NCI-H226 (cell line): Measurements from ENCODE around the gene DSCAM.

Experiments
- DNase-seq: peaks from one replicate; pipeline ENCODE4 v3.0.0-alpha.2; 2015

Gene DSCAM

DNA sequence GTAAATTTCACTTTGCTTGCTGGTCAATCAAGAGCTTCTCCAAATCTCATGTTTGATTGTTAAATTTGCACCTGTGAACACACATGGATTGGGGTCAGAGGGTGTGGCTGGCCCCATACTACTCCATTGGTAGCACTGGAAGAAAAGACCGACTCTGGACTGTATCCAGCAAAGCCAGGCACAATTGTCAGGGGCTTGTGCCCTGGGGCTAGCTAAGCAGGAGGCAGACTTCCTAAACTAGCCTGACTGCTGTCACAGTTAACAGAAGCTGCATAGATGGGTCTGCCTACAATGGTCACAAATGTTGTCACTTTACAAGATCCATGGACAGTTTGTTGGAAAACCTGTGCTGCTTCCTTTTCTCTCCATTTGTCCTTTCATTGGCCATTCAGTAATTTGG lies 421.0 kb downstream of the DSCAM start:
- no peak for DNase-seq

DNA sequence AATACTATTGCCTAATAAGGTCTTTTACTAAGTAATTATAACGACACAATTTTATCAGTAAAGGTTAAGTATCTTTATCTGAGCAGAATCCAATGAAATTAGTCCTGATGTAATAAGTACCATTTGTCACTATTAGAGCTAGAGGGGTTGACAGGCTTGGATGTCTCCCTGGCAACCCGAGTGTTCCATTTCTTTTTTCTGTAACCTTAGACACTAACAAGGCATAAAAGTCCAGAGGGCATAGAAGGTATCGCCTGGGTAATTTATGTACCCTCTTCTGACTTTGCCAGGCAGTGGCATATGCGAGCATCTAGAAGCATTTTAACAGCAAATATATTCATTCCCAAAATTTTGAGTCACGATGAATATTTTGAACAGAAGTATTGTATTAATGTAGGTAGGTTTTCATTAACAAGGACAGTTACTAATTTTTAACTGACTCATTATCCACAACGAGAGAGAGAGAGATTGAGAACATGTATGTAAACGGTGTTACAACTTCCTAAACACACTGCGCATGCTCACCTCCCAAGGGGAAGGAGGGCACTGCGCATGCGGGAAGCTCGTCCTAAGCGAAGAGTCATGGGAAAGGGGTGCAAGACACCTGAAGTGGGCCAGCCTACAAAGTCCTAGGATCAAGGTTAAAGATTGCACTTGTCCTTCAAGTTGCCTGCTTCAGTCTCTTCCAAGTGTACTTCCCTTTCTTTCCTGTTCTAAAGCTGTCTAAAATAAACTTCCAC lies 423.9 kb downstream of the DSCAM start:
- DNase-seq = no peak

DNA sequence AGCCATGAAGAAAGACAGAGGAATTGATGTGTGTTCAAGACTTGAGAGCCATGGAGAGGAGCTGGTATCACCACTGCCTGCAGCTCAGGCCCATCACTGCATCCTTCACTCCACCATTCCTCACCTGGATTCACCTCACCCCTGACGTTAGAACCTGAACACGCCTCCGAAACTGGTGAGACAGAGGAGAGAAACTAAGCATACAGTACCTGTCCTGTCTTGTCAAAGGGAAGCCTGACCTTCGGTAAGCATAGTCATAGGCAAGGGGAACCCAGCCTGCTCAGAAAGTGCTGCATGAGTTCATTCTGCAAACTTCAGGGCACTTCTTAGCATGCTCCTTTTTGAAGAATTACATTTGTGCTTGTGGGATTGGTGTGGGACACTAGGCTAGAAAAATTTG lies 425.8 kb downstream of the DSCAM start:
- DNase-seq = no peak

DNA sequence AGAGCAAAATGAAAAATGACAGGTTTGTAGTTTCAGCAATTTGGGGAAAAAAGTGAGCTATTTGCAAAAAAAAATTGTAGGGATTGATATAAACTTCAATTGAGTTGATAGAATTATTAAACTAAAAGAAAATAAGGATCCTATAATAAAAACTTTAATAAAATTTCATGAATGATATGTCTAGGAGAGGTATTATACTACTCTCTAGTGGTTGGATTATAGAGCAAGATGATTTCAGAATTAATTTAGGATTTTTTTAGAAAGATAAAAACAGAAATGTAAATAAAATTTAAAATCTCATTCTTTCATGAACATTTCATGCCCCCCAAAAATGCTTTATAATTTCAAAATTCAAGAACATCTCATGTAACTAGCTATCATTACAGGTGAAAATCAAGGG lies 430.4 kb downstream of the DSCAM start:
- no peak for DNase-seq

DNA sequence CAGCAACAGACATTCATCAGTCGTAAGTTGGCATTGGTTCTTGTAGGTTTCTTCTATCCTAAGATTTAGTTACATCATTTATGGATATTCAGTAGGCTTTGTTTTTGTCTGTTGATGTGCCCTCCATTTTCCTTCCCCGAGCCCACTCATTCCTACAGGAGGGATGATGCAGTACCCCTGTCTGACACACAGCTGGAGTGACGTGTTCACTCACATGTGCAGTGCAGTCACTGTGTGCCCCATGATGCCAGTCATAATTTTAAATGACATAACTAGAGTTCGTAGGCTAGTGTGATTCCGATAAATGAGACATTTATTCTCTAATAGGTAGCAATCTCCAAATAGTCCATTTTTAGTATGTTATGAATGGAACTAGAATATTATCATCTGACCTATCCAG lies 438.4 kb downstream of the DSCAM start:
- DNase-seq = no peak

DNA sequence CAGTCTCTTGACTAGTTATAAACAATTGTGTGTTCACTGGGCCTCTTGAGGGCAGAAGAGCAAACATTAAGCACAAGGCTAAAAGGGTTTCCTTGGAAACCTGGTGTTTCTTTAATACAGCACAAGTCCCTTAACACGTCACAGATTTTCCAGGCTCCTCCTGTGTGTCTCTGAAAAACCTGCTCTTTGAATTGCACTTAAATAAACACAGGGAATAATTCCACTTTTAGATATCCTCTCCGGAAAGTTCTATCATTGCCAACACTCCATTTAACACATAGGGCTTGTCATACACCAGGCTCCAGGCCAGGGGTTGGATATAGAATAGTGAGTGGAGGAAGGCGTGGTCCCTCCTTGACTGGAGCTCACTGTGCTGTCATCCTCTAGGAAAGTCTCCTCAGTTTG lies 442.6 kb downstream of the DSCAM start:
- no peak for DNase-seq

DNA sequence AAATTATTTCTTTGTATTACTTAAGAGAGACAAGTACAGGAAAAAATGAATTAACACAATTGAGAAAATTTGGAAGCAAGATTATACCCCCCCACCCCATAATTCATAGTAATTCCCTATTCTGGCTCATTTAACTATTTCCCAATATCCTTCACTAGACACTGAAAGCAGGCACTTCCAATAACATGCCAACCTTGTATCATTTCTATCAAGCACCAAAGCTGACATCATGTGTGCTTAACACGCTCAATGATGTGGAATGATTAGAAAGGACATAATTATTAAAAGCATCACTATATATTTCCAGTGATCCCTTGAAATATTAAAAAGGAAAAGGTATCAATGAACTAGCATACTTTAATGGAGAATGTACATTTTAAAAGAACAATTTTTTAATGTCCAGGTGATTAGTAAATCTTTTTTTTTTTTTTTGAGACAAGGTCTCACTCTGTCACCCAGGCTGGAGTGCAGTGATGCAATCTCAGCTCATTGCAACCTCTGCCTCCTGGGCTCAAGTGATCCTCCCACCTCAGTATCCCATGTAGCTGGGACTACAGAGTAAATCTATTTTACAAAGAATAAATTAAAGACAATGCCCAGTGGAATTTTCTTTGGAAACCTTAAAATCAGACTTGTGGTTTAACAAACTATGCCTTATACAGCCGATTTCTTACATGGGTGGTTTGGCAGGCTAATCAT lies 443.9 kb downstream of the DSCAM start:
- DNase-seq = no peak

DNA sequence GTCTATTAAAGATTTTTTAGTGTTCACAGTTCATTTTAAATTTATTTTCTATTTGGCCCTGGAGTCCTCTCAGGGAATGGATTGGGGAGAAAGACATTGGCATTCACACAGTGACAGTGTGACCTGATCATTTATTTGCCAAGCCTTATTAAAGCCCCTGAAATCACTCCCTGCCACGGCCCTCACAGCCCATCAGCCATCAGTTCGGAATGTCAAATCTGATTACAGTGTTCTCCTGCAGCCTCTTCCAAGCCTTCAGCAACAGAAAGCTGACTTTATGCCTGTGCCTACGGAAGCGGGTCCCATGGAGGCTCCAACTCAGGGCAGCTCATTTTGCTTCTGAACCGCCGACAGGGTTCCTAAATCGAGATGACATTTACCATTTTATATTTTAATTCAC lies 451.2 kb downstream of the DSCAM start:
- DNase-seq = no peak

DNA sequence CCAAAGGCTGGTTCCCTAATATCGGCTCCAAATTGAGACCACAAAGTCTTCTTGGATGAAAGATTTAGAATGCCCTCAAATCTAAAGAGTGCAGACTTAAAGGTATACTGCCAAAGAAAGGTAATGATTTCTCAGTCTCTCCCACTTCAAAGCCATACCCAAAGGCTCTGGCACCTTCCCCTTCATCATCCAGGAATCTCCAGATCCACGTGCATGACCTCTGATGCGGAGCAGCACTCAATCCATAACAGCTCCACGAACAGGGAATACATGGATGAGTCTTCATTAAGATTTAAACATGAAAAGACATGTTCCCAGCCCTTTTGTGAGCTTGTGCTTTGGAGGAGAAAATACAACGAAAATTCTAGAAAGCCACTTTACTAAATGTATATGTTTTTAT lies 453.9 kb downstream of the DSCAM start:
- no peak for DNase-seq

DNA sequence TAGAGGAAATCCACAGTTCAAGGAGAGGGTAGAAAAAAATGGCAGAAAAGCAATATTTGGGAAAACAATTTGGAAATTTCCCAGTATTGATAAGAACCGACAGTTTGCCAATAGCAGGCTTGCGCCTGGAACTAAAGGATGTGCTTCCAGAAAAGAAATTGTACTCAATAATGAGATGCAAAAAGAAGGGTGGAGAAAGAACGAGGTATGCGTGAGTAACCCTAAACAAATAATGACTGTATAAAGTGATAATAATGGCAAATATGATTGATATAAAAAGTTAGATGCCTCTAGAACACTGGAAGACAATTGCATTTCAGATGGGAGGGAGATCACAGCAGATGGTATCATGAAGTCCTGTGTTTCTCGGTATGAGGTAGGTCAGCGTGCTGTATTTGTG lies 458.9 kb downstream of the DSCAM start:
- no peak for DNase-seq

DNA sequence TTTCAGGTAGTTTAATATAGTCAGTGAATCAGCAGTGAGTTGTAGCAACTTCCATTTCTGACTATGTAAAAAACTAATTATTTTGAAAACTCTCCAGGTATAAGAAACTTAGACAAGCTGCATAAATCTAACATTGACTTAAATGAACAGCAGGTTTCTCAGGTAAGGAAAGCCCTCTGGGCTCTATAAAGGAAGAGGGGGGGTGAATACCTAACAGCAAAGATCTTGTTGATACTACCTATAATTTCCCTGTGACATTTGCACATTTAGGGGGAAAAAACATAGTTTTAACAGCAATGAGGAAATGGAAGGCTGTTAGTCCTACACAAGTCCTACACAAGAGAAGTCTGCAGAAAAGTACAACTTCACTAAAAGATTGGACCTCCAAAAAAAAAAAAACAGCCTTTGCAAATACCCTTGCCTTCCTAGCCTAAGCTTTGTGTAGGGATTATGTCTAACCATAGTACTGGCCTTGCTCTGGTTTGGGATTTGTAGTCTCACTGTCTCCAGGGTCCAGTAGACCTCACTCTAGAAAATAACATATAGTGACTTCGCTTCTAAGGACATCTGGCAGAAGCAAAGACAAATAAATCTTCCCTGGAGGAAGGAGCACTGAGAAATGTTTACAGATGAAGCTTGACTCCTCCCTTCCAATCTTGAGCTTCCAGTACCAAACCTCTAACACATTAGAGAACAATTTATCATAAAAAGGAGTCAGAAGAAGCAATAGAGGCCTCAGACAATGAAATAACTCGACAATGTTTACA lies 459.8 kb downstream of the DSCAM start:
- DNase-seq = no peak

DNA sequence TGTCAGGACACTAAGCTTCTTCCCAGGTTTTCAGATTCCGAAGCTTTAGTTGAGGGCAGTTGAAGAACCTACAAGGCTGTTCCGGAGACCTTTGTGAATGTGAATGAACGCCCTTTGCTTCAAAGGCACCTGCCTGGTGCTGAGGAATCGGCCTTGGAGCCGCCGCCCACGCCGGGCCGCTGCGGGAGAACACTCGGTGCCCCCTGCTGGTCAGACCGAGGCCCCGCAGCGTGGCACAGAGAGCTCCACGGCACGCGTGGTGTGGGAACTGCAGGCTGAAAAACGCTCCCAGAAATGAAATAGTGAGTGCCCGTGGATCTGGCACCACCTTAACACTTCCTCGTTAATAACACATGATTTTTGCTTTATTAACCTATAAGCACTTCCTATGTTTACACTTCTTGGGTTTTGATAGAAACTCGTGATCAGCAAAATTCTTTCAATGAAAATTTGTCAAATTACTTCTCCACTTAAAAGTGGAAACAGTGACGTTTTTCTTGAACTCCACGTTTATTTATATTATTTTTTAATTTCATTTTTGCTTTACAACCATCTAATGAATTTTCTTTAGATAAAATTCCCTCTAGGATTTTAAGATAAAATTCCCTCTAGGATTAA lies 460.6 kb downstream of the DSCAM start:
- DNase-seq = no peak

DNA sequence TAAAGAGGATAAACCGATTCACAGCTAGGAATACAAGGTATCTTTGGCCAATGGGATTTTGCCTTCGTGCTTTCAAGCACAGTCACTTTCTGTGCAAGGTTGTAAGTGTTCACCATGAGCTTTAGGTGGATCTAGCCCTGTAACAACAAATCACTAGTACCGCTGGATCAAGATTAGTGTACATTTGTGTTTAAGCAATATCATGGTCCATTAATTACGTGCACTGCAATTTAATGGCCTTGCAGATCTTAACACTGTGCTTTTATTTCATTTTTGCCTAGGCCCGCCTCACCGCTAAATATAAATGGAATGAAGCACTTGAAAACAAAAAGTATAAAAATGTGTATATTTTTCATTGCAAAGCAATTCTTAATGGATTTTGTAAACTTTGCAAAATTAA lies 461.1 kb downstream of the DSCAM start:
- DNase-seq = no peak

DNA sequence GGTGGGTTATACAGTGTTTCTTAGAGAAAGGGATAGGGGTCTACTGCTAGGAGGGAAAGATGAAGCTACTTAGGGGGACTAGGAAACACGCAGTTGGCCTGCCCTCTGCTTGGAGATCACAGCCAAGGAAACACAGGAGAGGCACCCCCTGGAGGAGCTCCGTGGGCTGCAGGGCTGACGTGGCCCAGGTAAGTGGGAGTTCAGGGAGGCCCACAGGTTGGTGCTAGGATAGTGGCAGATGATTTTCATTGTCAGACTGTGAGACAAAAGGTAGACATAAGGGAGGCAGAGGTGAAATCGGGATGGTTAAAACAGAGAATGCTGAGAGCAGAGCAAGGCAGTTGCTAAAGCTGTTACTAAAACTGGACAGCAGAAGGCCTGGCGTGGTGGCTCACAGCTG lies 463.0 kb downstream of the DSCAM start:
- no peak for DNase-seq

DNA sequence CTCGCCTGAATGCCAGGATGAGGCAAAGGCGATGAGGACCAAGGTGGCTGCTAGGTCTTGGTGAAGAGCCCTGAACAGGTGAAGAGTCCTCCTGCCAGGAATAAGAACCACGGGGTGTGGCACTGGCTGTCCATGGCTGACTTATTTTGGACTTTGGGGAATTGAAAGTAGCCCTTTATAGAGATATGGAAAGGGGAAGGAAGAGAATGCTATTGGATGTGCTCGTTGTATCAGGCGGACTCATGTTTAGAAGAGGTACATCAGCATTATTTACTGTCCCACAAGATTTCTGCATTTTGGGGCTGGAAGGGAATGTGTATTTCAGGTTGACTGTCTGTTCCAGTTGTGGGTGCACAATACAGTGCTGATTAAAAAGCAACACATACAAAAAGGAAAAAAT lies 465.8 kb downstream of the DSCAM start:
- DNase-seq = no peak

DNA sequence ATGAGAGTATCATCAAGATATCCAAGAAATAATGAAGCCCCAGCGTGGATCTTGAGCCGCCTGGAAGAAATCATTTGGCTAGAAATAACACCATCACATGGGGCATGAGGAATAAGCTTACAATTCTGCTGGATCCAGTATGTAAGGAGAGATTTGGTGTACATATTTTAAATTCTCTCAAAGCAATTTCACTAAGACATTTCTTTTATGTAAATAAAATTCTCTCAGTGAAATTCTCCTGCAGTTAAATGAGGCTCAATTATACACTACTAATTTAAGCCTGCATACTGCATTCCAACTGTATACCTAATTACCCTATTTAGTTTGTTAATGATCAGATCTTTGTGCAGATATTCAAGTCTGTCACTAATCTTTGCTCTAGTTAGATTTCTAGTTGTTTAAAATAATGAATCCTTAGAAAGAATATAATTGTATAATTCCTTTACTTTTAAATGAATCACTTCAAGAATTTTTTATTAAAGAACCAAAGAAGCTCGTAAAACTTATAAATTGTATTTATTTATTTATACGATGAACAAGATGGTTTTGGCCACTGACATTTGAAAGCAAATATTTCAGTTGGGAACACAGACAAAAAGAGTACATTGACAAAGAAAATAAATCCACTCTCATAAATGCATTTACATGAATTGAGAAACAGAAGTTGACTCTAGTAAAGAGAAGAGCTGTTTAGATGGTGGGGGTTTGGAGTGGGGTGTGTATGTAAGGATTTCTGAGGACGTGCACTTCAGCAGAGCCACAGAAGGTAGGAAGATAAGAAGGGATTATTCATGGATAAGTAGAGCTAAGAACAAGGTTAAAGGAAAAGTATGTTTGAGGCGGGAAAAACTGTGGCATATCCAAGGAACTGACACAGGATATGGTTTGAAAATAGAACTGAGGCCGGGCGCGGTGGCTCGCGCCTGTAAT lies 466.8 kb downstream of the DSCAM start:
- no peak for DNase-seq

DNA sequence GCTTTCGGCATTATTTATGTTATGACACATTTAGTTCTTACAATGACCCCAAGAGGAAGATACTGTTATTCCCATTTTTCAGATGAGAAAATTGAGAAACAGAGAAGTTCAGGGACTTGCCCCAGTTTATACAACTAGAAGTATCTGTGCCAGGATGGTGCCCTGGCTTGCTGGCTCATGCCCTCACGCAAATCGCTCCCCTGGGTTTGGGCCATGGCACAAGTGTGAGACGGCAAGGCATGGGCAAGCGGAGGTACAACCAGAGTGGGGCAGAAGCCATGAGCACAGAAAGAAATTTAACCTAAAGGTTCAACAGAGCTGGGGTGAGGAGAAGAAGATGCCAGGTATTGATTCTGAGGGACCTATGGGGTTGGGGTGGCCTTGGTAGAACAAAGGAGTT lies 469.8 kb downstream of the DSCAM start:
- no peak for DNase-seq

DNA sequence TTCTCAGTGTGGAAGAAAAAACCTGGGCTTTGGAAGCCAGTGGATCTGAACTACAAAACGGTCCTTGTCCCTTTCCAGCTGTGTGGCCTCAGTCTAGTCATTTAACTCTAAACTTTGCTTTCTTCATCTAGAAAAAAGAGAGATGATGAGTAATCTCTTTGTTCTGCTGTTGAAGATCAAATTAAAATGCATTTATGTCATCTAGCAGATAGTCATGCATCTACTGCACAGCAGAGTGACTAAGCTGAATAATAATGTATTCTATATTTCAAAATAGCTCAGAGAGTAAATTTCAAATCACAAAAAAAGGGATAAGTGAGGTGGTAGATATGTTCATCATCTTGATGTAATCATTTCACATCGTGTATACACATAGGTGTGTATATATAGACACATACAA lies 473.2 kb downstream of the DSCAM start:
- no peak for DNase-seq

DNA sequence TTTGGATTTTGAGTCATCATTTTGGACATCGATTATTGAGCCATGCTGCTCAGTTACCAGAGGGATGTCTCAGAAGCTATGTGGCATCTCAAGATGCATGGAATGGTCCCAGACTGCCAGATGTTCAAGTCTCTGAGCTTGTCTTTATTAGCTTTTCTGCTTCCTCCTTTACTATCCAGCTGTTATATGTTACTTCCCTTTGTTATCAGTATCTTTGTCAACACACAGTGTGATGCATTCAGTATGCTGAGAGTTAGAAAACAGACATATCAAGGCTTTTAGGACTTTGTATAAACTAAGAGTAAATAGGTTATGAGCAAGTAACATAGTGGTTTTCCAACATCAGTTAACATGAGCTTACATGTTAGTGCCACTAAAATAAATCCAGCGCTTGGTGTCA lies 474.5 kb downstream of the DSCAM start:
- DNase-seq = no peak

DNA sequence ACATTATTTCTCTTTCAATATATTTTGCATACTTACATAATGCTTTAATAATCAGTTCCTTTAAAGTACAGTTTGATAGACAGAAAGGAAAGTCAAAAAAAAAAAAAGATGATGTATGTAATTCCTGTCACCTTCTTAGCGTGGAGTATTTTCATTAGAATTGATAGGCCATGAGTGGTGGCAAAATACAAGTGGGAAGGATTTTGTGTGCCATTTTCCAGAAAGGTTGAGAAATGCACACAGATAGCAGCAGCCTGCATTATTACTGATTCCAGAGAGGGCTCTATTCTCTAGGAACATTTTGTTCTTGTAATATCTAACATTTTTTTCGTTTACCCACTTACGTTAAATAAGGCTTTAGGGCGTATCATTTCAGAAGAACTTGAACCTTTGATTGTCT lies 475.6 kb downstream of the DSCAM start:
- DNase-seq = no peak

DNA sequence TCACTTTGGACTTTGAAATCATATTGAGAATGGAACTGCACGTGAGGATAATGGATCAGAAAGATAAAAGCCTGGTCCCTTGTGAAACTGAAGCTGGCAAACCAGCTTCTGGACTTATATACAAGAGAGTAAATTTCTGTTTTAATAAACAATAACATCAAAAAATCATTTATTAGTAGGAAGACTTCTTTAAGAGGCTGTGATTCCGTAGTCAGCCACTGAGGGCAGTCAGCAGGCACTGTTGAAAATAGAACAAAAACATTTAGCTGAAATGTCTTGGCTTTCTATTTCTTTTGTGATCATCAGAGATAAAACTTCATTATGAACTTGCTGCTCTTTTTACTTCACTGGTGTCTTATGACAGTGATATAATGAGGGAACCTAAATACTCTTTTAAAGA lies 490.3 kb downstream of the DSCAM start:
- DNase-seq = no peak

DNA sequence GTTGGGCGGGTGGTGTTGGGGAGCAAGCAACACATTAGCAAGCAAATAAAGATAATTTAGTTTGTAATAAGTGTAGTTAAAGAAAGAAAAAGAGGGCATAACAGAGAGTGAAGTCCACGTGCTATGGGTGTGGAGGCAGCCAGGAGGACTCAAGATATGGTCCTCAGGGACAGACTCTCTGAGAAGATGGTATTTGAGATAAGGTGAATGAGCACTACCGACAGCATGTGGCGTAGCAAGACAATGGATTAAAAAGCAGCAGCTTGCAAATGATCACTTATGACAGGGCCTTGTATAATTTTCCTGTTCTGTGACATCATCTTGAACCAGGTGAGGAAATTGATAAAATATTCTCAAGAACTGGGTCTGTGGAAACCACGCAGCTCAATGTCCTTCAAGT lies 491.9 kb downstream of the DSCAM start:
- DNase-seq = no peak

DNA sequence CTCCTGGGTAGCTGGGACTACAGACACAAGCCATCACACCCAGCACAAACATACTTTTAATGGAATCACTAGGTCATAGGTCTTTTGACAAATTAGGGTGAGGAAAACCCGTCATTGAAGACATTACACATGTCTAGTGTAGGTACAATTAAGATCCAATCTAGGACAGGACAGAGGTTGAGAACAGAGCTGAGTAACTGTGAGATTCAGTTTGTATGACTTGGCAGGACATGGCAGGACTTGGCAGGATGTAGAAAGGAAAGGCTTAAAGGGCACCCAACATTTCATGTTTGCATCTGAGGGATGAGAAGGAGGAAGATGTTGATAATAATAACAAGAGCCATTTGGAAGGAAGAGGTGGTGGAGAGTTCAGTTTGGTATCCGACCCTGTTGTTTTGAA lies 496.0 kb downstream of the DSCAM start:
- no peak for DNase-seq
